HCEC 1CT (cell line): ENCODE data around the gene RAB43.
"Not testable (repeated sequence)": the region's sequence is repeated elsewhere in the genome, so short reads cannot be mapped to it uniquely, and the experiment has no call there.

Experiments
- DNase-seq: peaks from one replicate; pipeline ENCODE4 v3.0.0-alpha.2; 2017

Gene RAB43

DNA sequence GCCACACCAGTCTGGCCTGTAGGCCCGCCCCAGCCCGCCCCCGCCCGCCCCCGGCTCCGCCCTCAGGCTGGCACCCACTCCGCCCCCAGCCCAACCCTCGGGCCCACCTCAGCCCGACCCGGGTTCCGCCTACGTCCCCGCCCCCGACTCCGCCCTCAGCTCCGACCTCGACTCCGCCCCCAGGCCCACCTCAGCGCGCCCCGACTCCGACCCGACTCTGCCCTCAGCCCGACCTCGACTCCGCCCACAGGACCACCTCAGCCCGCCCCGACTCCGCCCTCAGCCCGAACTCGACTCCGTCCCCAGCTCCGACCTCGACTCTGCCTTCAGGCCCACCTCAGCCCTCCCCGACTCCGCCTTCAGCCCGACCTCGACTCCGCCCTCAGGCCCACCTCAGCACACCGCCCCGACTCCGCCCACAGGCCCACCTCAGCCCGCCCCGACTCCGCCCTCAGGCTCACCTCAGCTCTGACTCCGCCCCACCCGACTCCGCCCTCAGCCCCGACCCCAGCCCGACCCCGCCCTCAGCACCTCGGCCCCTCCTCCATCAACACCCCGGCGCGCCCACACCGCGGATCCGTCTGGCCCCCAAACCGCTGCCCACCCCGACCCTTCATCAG, at the start of gene RAB43:
Gene RAB43 (minus strand): TSS at position 13 of the 620 bp plus-strand sequence. CDS start 315 bp downstream, outside the sequence.
- peak; percentile 74 for DNase-seq

- no peak for DNase-seq
Measured at GRCh38 chr3:129166579-129167332, 45.2 kb upstream of the RAB43 start.

DNA sequence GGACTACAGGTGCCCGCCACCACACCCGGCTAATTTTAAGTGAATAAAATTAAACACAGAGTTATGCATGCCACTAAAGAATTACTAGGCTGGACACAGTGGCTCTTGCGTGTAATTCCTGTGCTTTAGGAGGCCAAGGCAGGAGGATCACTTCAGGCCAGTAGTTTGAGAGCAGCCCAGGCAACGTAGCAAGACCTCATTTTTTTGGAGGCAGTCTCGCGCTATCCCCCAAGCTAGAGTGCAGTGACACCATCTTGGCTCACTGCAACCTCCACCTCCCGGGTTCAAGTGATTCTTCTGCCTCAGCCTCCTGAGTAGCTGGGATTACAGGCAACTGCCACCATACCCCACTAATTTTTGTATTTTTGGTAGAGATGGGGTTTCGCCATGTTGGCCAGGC, 44.0 kb upstream of the RAB43 start:
- not testable (repeated sequence) for DNase-seq

DNA sequence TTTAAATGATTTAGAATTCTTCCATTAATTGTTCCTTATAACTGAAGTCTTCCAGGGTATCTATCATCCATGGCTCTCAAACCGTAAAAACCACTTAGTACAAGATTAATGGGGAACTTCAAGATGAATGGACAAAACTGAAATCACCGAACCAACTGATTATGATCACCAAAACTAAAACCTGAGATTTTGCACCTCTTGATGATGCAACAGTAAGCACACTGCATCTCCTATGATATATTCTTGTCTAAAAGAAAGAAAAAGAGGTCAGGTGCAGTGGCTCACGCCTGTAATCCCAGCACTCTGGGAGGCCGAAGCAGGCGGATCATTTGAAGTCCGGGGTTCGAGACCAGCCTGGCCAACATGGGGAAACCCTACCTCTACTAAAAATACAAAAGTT, 42.9 kb upstream of the RAB43 start:
- no peak for DNase-seq

DNA sequence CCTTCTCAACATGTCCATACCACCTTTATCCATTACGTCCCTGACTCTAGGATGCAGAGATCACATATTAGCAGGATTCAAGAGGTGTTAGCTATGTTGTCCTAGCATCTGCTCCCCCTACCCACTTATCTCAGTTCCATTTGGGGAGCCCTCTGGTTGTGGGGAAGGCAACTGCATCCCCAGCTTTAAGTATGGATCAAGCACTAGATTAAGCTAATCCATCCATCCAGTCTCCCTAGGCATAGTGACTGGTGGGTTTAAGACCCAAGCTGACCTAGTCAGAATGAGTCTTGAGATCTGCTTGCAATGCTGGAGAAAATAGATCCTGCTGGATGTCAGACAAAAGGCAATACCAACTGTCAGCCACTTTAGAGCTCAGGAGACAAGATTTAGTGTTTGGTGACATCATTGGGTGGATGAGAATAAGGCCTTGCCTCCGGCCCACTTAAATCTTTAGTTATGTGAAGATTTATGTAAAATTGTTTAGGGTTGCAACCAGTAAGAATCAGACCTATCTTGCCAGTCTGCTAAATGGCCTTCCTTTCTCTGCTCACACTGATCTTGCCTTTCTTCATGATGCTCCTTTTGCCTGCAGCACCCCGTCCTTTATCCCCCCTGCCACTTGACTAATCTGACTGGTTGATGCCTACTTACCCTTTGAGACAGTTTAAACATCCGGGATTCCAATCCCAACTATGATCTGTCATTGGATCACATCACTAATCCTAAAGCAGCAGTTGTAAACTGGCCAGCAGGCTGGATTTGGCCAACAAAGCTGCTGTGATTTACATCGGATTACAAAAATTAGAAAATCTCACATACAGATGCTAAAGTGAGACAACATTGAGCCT, 41.4 kb upstream of the RAB43 start:
- DNase-seq = peak; percentile 9

- peak; percentile 24 for DNase-seq
Measured at GRCh38 chr3:129161860-129162271, 40.3 kb upstream of the RAB43 start.

DNA sequence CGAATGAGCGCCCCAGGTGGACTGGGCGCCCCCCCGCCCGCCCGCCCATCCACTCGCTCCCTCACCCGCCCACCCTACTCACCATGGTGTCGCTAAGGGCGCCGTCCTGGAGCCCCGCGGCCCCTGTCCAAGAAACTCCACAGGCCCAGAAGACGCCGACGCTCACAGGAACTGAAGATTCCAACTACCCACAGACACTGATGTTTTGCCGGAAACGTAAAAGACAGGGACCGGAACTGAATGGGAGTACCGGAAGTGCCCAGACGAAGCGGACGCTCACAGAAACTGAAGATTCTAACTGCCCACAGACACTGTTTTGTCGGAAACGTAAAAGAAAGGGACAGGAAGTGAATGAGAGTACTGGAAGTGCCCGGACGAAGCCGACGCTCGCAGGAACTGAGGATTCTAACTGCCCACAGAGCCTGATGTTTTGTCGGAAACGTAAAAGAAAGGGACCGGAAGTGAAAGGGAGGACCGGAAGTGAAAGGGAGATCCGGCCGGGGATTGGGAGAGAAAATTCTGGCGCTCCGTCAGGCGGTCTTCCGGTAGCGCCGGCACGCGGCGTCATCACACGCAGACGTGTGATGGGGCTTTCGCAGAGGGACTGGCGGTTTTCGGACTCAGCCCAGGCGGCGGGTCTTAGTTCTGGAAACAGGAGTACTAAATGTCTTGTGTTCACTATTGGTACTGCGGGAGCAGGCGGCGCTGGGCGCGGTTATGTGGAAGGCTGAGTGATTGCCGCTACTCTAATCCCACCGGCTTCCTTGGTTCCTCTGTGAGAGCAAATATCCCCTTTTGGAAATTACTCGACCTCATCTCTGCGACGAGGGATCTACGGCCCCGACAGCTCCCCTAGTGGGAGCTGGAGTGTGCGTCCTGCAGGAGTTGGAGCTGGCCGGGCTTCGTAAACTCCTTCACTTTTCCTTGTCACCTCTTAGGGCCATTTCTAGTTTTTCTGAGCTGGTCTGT, 39.6 kb upstream of the RAB43 start, which contains the start of gene ISY1:
Gene ISY1 (minus strand): TSS at position 173 of the 969 bp plus-strand sequence. CDS start 88 bp downstream, at position 85.
- peak; percentile 98 for DNase-seq

DNA sequence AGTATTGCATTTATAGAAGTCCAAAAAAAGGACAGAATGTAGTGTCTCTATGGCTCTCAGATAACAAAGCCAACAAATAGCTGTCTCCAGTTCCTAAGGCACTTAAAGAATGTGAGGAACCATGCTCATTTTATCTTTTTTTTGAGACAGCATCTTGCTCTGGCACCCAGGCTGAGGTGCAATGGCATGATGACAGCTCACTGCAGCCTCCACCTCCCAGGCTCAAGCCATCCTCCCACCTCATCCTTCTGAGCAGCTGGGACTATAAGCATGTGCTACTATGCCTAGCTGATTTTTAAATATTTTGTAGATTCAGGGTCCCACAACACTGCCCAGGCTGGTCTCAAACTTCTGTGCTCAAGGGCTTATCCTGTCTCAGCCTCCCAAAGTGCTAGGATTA, 23.2 kb upstream of the RAB43 start:
- DNase-seq = no peak

- DNase-seq = not testable (repeated sequence)
Measured at GRCh38 chr3:129141011-129141410, 19.4 kb upstream of the RAB43 start.

- DNase-seq = no peak
Measured at GRCh38 chr3:129139911-129140310, 18.3 kb upstream of the RAB43 start.

DNA sequence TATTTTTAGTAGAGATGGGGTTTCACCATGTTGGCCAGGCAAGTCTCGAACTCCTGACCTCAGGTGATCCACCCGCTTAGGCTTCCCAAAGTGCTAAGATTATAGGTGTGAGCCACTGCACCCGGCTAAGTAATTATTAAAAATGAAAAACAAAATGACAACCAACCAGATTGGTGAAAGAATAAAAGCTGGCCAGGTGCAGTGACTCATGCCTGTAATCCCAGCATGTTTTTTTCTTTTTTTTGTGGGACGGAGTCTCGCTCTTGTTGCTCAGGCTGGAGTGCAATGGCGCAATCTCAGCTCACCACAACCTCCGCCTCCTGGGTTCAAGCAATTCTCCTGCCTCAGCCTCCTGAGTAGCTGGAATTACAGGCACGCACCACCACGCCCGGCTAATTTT, 14.7 kb upstream of the RAB43 start:
- DNase-seq = not testable (repeated sequence)

DNA sequence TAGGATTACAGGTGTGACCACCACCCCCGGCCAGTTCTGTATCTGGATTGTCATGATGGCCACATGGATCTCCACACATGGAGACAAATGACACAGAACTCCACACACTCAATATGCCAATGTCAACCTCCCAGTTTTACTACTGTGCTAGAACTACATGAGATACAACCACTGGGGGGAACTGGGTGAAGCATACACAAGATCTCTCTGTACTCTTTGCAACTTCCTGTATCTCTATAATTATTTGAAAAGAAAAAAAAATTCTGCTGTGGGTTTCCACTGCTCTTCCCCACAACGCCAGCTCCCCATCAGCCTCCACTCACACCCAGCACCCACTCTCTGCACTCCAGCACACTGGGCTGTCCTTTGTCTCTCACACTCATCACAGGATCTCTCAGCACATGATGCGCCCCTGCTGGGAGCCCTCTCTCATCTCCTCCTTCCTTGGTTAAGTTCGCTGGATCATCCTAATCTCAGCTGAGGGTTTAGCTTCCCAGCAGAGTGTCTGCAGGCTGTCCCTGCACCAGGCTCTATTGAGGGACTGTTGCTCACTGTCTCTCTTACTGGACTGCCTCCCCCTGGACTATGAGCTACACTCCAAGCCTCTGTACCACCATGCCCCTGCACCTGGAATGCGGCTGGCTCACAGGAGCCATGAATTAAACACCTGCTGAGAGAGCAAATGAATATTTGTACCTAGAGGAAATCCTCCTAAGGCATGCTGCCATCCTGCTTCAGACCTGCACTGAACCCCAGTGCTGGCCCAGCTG, 10.7 kb upstream of the RAB43 start:
- DNase-seq = no peak

DNA sequence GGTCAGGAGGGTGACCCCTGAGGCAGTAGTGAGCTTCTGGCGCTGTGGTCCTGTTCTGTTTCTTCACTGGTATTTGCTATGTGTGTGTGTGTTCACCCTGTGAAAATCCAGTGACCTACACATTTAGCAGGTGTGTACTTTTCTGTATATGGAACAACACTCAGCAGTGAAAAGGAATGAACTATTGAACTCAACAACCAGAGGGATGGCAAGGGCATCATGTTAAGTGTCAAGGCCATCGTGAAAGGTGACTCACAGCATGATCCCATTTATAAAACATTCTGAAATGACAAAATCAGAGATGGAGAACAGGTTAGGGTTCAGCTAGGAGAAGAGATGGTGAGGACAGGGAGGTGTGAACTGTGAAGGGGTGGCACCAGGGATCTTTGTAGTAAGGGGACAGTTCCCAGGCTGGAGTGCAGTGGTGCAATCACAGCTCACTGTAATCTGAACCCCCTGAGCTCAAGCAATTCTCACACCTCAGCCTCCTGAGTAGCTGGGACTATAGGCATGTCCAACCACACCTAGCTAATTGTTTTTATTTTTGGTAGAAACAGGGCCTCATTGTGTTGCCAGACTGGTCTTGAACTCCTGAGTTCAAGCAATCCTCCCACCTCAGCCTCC, 10.0 kb upstream of the RAB43 start:
- no peak for DNase-seq

DNA sequence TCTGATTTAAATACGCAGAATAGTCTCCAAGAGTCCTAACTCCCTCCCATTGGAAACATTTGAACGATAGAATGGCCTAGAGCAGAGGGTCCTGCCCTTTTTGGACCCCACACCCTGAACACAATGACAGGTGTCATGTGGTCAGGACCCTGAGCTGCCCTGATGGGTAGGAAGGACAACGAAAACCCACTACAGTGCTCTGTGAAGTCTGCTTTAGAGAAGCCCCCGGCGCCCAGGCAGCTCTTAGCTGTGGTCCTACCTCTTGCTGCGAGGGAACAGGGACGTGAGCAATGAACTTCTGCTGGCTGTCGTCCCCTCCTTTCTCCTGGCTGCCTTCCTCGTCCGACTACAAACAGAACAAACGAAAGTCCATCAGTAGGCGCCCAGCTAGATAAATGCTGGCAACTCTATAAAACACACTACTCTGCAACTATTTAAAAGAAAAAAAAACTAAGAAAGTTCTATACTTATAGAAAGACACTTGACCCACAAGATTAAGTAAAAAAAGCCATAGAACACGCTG, 8.7 kb upstream of the RAB43 start:
- DNase-seq = no peak

GRCh38 chr3:129128357-129129155, 7.0 kb upstream of the RAB43 start:
- DNase-seq = no peak

GRCh38 chr3:129126726-129127280, 5.2 kb upstream of the RAB43 start:
- DNase-seq = no peak

DNA sequence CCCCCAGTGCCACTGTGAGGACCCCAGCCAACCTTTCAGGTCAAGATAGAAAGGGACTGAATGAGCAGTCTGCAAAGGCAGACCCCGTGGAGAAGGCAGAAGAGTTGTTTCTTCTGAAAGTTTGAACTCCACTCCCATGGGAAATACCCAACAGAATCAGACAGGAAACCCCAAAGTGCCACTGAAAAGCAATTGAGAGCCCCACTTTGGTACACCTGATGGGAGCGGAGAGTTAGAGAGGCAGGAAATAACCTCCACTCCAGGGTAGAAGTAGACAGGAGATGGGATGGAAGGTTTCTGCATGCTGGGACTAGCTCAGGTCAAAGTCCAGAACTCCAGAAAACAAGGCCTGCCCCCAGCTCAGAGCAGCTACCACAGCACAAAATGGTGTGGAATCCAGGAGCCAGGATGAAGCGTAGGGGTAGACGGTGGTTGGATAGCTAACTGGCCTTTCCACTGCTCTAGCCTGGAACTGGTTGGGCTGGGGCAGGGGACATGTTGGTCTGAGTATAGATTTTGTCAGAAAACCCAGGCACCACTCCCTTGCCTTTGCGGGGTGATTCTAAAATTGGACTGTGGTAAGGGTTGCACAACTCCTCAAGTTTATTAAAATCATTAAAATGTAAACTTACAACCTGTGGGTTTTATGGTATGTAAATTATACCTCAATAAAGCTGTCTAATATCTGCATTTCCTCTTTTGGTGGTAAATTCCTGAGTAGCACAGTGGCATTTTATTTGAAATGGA, 1.9 kb upstream of the RAB43 start:
- peak; percentile 71 for DNase-seq

- peak; percentile 18 for DNase-seq
Measured at GRCh38 chr3:129122412-129123011, 908 bp upstream of the RAB43 start.
